HG03571 (cell line): ENCODE data around the gene NAA38.

ENCODE experiments used
- ATAC-seq: cut with Tn5 transposase; IDR thresholded peaks from one replicate; pipeline ENCODE4 v1.9.1; 2021; ENCODE audit not compliant: unreplicated experiment

The NAA38 gene, protein sequence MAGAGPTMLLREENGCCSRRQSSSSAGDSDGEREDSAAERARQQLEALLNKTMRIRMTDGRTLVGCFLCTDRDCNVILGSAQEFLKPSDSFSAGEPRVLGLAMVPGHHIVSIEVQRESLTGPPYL

DNA sequence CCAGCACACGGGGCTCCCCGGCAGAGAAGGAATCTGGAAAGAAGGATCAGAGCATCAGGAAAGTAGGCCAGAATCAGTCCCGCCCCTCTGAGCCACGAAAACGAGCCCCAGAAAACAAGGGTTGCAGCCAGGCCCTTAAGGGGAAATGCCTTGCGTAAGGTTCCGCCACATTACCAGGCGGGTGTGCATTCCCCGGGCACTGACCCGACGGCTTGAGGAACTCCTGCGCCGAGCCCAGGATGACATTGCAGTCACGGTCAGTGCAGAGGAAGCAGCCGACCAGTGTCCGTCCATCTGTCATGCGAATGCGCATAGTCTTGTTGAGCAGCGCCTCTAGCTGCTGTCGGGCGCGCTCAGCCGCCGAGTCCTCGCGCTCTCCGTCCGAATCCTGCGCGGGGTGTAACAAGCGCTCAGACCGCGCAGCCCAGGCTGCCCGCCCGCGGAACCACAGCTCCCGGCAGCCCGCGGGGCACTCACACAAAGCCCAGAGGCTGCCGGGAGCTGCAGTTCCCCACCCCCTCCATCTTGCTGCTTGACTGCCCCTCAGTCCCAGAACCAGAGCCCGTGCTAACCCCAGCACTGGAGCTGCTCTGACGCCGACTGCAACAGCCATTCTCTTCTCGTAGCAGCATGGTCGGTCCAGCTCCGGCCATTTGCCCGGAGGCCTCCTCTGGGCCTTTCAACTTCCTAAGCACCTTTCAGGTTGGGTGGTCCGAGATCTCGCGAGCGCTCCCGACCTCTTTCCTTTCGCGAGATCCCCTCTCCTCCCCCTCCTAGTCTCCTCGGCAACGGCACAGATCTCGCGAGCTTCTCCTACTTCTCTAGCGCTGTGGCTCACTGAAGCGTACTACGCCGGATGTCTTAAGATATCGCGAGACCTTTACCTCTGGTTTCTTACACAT is at the start of gene NAA38:
TSS of gene NAA38 (minus strand) at position 749 of the 902 bp plus-strand sequence. CDS start at position 653, 96 bp downstream.
- ATAC-seq: peak; percentile 63

DNA sequence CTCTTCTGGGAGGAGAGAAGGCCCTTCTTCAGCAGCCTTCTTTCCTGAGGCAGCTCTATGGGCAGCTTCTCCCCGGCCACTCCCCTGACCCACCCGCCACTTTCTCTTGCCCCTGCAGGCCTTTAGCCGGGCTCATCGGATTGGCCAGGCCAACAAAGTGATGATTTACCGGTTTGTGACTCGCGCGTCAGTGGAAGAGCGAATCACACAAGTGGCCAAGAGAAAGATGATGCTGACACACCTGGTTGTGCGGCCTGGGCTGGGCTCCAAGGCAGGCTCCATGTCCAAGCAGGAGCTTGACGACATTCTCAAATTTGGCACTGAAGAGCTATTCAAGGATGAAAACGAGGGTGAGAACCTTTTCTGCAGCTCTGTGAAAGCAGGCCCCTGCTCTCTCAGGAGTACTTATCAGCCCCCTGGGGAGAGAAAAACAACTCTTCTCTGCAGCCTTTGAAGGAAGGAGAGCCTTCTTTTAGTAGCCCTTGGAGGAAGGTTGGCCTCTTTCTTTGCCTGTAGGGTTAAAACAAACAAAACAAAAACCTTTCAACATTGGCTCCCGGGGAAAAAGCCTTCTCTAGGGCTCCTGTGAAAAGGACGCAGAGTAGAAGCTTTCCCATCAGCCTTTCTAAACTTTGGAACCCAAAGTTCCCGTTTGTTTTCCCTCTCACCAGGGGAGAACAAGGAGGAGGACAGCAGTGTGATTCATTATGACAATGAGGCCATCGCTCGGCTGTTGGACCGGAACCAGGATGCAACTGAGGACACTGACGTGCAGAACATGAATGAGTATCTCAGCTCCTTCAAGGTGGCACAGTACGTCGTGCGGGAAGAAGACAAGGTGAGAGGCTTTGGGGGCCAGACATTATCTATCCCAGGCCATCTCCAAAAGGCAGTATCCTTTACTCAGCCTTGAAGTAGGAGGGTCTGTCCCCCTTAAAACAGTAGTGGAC is 46.1 kb upstream of the NAA38 start:
- ATAC-seq: no peak

DNA sequence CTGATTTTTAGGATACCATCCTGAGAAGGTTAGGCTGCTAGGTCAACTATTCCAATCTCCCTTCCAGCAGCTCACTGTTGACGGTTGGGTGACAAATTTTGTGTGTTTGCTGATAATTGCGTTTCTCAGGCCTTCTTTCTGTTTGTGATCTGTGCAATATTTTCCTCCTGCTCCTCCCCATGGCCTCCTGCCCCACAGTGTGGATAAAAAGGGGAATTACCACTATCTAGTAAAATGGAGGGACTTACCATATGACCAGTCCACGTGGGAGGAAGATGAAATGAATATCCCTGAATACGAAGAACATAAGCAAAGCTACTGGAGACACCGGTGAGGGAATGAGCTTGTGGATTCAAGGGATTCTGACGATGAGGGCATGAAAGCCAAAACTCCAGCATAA is 40.4 kb upstream of the NAA38 start:
- no peak for ATAC-seq

DNA sequence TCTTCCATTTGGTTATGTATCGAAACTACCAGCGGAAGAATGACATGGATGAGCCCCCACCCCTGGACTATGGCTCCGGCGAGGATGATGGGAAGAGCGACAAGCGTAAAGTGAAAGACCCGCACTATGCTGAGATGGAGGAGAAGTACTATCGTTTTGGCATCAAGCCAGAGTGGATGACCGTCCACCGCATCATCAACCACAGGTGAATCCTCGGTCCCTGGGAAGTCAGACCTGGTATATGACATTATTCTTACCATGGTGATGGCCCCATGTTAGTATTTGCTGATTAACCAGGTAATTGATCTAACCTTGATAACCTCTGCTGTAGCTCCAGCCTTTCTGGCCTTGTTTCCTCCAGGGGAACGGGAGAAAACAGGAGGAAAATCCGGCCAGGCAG is 39.7 kb upstream of the NAA38 start:
- ATAC-seq: no peak

DNA sequence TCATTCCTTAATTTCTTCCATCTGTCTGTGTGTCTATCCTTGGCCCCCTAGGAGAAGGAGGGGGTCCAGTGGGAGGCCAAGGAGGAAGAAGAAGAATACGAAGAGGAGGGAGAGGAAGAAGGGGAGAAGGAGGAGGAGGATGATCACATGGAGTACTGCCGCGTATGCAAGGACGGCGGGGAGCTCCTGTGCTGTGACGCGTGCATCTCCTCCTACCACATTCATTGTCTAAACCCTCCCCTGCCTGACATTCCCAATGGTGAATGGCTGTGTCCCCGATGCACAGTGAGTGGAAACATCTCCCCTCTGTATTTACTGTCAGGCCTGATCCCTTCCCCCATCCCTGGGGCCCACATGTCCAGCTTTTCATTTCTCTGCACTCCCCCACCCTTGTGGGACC is 37.5 kb upstream of the NAA38 start:
- ATAC-seq: no peak

DNA sequence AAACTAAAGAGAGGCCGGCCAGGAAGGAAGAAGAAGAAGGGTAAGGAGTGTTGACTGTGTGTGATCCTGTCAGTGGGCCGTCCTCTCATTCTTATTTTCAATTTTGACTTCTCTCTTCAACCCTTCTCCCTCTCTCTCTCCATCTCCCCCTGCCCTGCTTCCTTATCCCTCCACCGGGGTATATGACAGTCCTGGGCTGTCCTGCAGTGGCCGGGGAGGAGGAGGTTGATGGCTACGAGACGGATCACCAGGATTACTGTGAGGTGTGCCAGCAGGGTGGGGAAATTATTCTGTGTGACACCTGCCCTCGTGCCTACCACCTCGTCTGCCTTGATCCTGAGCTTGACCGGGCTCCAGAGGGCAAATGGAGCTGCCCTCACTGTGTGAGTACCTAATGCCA is 36.9 kb upstream of the NAA38 start:
- ATAC-seq: no peak

DNA sequence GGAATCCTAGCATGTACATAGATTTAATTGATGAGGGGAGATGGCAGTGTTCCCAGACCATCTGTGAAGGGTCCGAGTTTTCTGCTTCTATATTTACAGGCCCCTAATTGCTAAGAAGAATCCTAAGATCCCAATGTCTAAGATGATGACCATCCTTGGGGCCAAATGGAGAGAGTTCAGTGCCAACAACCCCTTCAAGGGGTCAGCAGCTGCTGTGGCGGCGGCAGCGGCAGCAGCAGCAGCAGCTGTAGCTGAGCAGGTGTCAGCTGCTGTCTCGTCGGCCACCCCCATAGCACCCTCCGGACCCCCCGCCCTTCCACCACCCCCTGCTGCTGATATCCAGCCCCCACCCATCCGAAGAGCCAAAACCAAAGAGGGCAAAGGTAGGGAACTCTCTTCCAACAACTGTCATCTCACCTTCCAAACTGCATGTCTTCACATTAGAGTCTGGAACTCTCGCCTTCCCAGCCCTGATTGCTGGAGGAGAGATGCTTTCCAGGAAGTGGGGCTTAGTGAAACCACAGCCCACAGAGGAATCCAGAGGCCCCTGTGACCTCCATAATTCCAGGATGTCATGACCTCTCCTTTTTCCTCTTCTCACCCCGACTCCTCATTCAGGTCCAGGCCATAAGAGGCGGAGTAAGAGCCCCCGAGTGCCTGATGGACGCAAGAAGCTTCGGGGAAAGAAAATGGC is 36.0 kb upstream of the NAA38 start:
- no peak for ATAC-seq

DNA sequence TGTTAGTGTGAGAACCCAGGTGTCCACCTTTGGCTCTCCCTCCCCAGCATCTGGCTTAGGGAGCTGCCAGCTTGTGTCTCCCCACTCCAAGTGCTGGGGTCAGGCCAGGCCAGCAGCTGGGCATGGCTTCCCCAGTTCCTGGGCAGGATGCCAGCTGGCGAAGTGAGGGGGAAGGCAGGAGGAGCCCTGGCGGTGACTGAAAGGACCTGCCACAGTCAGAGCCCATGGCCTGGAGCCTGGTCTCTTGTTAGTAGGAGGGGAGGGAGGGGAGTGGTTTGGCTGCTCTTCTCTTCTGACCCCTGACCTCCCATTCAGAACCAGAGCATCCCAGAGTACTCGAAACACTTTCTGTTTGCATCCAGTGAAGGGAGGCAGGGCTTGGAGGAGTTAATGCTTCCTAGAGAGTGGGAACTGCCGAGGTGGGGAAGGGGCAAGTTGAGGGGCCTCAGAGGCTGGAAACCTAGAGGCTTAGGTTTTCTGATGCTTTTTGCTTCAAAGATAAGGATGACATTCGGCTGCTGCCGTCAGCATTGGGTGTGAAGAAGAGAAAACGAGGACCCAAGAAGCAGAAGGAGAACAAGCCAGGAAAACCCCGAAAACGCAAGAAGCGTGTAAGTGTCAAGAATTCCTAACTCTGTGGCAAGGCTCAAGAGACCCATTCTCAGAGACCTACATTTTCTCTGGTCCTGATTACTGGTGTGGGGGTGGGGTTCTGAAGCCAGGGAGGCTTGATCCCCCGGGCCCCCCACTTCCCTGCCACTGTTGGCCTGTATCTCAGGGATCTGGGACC is 32.0 kb upstream of the NAA38 start:
- ATAC-seq: no peak

DNA sequence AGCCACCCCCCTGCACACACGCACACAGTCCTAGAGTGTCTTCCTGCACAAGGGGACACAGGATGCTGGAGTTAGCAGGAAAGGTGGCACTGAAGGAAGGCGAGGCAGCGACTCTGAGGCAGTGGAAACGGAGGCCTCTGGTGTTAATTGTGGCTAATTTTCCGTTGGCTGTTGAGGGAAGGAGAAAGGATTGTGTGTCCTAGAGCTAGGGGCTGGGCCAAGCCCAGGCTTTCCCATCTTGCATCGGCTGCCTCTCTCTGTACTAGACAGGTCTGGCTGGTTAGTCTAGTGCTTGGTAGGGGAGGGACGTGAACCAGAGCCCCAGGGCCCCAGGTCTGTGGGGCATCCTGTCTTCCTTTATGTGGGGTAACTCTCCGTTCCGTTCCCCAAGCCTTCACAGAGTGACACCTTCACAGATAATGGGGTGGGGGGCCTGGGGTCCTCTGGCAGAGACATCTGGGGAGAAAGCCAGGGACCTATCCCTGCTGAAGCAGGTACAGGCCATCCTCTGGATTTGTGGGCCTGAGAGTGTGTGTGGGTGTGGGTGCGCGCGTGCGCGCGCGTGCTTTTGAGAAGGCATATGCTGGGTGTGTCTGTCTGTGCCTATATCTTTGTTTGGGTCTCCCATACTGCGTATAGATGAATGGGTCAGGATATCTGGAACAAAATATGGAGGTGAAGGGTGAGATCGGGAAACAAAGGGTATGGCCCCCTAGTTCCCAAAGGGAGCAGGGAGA is 31.0 kb upstream of the NAA38 start, which contains the start of gene CHD3:
TSS of gene CHD3 (plus strand) at position 606 of the 737 bp plus-strand sequence. CDS start 212 bp downstream, outside the sequence.
- no peak for ATAC-seq

DNA sequence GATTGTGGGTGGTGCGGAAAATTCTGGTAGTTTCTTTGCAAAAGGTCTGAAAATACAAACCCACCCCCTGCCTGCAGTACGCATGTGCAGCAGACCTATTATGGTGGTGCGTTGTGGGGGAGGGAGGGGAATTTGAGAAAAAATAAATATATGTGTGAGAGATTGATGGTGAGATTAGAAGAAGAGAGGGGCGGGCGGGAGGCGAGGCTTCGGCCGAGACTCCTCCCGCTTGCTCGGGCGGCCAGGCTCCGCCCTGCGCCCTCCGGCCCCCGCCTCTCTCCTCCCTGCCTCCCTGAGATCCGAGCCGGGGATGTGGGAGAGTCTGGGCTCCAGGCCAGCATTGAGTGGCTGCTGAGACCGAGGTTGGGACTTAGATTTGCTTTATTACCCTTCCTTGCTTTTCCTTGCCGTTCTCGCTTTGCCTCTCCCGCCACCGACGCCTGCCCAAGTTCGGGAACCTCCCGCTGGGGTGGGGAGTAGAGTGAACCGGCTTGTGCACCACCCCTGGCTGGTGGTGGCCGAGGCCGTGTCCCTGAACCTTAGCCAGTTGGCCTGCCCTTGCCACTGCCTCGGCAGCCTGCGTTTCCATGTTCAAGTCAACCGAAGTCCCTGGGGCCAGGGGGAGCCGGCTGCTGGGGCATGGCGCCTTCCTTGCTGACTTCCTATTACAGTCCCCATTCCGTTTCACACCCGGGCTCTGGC is 30.3 kb upstream of the NAA38 start:
- ATAC-seq: peak; percentile 53

DNA sequence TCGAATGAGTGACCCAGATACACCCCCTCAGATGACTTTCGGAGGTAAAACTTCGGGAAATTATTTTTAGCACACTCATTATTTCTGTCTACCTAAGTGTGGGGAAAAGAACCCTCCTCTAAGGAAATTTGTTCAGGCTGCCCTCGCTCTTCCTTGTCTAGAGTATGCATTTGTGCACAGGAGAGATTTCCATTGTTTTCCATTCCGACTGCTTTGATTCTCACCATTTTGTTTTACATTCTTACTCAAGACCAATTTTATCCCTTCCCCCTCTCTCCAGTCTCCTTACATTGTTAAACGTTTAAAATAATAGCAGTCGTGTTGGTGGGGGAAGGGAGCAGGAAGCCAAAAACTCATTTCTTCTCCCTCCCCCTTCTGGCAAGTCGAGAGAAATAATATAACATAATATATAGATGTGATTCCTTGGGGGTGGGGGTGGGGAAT is 29.7 kb upstream of the NAA38 start:
- no peak for ATAC-seq

DNA sequence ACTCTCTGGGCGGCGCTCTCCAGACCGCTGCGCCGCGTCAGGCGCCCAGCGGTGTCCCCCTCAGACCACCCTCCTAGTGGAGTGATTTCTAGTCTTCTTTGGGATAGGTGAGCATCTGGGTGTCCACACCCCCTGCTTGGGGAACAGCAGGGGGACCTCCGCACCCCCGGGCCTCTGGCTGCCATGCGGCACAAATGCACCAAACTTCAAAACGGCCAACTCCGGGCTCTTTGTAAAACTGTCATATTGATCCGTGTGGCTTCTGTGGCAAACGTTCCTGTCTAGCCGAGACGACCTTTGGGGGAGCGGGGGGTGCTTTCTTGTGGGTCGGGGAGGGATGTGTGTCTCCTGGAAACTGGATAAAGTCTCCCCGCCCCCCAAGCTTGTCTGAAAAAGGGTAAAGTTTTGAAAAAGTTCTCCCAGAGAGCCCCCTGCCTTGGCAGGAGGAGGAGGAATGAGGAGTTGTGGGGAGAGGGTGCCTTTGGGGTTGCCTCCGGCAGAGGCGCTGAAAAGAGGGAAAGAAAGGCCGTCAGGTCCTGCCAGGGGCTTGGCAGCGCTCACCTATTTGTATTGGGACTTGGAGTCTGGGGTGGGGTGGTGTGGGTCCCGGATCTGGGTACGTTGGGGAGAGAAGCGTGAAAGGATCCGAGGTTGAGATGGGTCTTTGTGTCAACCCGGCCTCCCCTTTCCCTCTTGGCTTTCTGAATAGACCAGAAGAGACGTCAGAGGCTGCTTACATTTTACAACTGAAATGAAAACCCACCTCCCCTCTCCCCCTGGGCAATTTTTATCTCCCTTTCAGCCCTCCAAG is 29.1 kb upstream of the NAA38 start:
- no peak for ATAC-seq

DNA sequence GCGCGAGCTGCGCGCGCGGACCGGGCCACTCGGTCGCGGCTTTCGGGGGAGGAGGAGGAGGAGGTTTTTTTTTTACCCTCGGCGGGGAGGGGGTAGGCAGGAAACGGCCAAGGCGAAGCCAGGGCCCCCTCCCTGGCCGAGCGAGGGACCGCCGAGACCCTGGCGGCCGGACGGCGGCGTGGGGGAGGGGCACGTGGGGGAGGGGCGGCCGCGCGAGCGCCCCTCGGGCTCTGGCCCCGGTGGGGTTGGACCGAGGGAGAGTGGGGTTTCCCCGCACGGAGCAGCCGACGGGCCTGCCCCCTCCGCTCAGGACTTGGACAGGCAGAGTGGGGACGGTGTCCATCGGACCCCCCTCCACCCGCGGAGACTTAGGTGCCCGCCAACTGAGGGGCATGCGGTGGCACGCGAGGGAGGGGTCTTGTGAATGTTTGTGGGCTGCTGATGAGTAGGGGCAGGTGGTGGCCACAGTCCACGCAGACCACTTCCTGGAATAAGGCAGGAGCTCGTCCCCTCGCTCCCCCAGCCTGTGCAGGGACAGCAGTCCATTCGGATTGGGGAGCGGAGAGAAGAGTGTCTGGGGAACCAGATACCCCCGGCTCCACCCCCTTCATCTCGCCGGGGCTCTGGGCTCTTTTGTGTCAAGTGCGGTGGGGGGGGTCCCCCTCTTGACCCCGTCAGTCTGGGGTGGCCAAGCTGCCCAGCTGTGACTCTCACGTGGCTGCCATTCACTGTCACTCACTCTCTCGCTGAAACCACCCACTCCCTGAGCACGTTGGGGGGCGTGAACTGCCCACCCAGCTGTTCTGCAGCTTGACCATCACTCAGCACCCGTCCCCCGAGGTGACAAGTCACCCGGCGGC is 28.2 kb upstream of the NAA38 start:
- ATAC-seq: no peak

DNA sequence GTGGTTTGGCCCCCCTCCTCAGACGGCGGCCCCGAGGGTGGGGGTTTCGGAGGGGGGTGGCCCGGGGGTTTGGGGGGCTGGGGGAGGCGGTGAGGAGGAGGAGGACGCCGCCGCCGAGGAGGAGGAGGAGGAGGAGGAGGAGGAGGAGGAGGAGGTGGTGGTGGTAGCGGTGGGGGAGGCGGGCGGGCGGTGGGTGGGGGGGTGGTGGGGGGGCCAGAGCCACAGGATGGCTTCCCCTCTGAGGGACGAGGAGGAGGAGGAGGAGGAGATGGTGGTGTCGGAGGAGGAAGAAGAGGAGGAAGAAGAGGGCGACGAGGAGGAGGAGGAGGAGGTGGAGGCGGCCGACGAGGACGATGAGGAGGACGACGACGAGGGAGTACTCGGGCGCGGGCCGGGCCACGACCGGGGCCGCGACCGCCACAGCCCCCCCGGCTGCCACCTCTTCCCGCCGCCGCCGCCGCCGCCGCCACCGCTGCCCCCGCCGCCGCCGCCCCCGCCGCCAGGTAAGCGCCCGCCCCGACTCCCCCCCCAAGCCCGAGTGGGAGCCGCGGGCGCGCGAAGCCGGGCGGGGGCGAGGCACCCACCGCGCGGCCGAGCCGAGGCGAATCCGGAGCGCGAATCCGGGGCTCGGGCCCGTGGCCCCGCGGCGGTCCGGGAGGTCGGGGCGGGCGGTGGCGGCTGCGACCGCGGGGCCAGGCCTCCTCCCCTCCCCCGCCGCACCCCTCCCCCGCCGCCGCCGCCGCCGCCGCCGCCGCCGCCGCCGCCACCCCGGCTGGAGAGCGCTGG is 27.4 kb upstream of the NAA38 start:
- ATAC-seq: no peak

DNA sequence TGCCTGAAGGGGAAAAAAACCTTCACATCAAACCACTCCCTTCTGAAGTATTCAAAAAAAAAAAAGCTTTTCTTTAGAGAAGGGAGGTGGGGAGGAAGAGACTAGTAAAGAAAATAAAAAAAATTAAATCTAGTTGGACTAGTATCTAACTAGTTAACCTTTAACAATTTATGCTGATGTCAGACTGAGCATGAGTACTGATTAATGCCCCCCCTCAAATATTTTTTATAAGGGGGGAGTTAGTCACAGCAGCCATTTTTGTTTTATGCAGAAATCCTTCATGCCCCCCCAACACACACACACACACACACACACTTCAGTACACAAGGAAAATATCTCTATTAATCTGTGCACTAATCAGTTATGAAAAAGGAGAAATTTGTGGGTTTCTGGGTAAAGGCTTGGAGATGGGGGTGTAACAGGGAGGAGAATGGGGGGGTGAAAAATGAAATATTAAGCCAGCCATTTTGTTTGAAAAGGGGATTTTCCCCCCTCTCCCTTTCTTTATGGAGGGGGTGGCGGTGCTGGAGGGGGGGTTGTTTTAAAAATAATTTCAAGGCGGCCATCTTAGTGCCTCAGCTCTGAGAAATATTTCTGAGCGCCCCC is 26.5 kb upstream of the NAA38 start:
- no peak for ATAC-seq

DNA sequence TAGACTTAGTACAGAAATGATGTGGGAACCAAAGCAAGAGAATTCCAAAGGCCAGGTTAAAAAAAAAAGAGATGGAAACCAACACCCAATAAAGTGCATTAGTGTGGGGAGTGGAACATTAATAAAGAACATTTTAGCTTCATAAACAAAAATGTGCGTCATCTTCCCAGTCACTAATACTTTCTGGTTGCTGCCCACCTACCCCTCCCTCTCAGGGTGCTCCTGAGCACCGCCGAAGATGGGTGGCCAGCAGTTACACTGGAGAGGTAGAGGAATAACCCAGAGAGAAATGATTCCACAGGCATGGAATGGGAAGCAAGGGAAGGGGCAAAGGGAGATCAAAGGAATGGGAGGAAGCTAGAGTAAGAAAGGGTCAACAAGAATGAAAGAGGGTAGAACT is 25.3 kb upstream of the NAA38 start:
- no peak for ATAC-seq
